DOHH2 (cell line): Measurements from ENCODE around the gene KIR2DL3.
"Not testable (repeated sequence)": the region's sequence is repeated elsewhere in the genome, so short reads cannot be mapped to it uniquely, and the experiment has no call there.

Experiments
- CTCF ChIP-seq: fragments of 200-600 bp; sonication (generic); IDR thresholded peaks from one replicate; pipeline ENCODE4 v1.5.1; 2014; ENCODE audit warnings: antibody characterized with exemption, mild to moderate bottlenecking, low read depth, low read length; ENCODE audit not compliant: poor library complexity, severe bottlenecking
- EZH2phosphoT487 ChIP-seq: fragments of 200-600 bp; sonication (generic); IDR thresholded peaks from 2 replicates; pipeline ENCODE4 v1.6.1; 2017; ENCODE audit warnings: borderline replicate concordance, mild to moderate bottlenecking, antibody characterized with exemption, low read length, moderate library complexity, mixed read lengths

- not testable (repeated sequence) for TF ChIP-seq CTCF, EZH2phosphoT487
Measured at GRCh38 chr19:54788154-54788553, 49.8 kb downstream of the KIR2DL3 start.
